Central memory CD4-positive, alpha-beta T cell (primary cell): ENCODE results near the gene TMEM212.
"Not testable (repeated sequence)": the region's sequence is repeated elsewhere in the genome, so short reads cannot be mapped to it uniquely, and the experiment has no call there.

Experiments
- DNase-seq: peaks from one replicate; pipeline ENCODE4 v3.0.0; 2022

The TMEM212 gene

DNA sequence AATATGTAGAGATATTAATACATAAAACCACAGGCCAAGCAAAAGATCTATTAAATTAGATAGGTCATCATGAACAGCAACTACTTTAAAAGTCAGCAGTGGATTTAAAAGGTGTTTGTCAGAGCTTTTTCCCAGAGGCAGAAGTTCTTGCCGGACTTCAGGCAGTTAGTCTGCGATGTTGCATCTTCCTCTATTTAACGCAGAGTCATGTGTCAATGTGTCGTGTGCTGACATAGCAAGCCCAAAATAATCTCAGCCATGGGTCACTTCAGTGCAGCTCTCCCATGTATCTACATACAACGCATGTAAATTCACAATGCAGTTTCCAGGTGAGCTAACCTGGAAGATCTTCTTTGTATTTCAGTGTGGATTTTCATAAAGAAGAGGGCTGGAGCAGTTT lies 8.0 kb upstream of the TMEM212 start:
- DNase-seq: no peak

DNA sequence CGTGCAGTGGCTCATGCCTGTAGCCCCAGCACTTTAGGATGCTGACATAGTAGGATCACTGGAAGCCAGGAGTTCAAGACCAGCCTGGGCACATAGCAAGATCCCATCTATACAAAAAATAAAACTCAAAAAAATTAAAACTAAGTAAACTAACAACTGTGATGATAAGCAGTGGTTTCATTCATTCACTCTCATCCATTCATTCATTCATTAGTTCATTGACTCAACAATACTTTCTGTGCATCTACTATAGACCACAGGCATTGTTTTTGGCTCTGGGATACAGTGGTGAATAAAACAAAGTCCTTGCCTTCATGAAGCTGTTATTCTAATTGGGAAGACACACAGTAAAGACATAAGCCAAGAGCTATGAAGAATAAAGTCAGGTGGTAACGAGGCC lies 7.5 kb upstream of the TMEM212 start:
- no peak for DNase-seq

DNA sequence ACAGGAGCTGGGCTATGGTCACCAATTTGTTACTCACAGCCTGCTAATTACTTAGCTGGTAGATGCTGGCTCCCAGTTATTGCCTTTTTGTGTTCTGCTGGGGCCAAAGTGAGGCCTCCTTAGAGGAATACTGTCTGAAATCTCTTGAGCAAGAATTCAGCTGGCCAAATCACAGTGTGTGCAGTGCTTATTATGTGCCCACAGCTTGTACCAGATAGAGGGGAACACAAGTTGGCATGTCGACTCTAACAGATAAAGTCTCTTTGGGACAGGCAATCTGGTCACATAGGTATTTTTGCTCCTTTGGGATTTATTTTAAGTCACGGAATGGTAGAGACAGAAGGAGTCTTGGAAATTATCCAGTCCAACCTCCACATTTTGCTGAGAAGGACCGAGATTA lies 6.3 kb upstream of the TMEM212 start:
- no peak for DNase-seq

DNA sequence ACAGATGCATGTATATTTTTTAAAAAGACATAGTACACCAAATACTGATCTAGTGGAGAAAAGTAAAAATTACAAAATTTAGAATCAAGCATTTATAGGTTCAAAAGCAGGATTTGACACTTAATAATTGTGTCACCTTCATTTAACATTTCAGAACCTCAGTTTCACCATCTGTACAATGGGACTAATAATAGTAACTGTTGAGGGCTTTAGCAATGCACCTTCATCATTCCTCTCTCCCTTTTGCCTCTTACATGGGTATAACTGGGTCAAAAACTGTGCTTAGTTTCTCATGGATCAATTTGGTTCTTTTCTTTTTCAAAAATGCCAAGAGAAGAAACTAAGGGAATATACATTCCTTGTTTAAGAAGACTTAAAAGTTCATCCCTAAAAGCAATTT lies 5.5 kb upstream of the TMEM212 start:
- no peak for DNase-seq

DNA sequence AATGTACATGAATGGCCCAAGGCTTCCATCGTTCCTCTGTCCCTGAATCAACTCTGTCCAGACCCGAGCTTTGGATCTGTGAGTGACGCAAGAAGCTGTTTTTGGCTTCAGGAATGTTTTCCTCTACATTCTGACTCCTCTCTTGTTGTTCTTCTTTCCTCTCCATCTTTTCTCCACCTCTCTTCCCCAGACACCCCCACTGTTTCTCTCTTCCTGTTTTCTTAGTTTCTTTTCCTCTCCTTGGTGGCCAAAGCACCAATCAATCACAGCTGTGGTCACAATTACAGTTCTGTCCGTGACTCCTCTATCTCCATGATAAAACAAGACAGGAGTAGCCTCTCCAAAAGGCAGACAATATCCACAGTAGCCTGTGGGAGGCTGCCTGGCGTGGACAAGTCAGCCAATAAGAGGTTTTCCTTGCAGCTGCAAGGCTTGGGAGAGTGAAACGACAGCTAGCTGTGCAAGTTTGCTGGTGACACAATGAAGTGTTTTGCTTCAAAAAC lies 4.9 kb upstream of the TMEM212 start:
- no peak for DNase-seq

DNA sequence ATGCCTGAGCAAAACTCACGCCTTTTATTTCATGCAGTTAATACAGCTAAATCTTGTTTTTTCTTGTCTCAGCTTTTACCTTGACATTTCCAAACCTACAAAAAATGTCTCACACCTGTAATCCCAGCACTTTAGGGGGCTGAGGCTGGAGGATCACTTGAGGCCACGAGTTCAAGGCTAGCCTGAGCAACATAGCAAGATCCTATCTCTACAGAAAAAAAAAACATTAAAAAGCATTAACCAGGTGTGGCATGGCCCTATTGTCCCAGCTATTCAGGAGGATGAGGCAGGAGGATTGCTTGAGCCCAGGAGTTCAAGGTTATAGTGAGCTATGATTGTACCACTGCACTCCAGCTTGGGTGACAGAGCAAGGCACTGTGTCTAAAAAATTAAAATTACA lies 3.9 kb upstream of the TMEM212 start:
- DNase-seq: no peak

DNA sequence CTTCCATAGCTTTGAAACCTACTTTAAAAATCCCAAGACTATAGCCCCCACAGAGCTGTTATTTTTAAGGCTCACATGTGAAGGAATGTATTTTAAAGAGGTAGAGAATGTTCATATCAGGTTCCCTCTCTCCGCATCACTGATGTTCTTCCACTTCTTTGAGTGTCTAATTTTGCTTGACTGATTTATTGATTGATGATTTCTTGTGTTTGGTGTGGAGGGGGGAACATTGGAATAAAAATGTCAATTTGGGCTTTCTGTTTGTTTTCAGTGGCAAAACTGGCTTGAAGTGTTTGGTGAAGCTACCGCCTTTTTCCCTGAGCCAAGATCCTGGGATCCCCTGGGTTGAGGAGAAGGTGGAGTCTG lies 2.7 kb upstream of the TMEM212 start:
- DNase-seq: no peak

DNA sequence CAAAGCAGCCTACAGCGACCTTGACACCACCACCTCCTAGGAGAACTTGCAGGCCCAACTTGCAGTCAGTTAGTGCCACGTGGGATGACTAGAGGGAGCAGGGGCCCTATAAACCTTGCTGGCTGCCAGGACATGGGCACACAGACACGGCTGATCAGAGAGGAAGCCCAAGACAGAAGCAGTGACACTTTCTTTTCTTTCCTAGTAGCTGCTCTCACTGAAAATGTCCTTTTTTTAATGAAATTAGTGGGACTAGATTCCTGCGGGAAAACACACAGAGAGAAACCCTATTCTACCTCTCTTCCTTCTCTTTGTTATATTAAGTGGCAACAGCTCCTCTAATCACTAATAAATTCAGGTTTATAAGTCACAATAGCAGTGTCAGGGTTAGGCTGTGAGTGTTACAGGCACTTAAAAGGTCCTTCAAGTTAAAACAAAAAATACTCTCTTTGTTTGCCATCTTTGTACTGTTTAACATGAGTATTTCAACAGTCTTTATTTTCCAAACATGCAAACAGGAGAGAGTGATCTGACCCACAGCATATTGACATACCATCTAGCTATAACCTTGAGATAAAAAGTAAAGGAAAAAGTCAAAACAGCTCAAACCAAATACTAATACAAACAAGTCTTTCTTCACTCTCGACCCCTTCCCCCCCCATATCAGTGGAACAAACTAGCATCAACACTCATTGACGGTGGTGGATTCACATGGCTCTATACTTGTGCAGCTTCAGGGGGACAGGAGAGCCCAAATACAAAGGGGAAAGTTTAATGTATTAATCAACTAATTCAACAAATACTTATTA lies 2.1 kb upstream of the TMEM212 start:
- no peak for DNase-seq

DNA sequence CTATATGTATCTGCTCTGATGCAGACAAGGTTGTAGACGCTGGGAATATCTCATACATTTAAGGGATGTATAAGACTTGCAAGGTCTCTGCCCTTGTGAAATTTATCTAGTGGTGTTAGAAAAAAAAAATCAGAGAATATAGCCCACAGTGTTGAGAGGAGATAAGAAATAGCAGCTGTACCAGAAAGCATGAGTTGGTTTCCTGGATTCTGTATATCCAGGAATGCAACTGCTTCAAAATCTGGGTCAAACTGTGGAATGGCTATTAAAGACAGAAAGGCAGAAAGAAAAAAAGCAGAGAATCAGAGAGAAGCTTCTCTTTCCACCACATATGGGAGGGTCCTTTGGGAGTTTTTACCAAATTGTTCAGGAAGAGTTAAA lies 1.5 kb upstream of the TMEM212 start:
- DNase-seq: no peak

DNA sequence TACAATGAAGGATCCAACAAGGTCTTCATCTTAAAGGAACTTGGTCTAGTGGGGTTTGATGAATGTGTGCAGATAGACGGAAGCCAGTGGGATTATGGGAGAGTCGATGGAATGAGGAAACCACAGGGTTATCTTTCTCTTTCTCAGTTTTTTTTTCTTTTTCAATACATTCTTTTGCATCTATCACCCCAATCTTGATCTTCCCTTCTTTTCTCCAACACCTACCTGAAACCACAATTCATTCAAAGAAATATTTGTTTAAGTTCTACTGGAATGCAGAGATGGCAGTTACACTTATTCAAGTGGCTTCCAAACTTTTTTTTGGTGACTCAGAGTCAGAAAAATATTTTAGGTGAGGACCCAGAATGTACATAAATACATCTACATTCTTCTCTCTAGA lies 1.7 kb downstream of the TMEM212 start:
- no peak for DNase-seq

DNA sequence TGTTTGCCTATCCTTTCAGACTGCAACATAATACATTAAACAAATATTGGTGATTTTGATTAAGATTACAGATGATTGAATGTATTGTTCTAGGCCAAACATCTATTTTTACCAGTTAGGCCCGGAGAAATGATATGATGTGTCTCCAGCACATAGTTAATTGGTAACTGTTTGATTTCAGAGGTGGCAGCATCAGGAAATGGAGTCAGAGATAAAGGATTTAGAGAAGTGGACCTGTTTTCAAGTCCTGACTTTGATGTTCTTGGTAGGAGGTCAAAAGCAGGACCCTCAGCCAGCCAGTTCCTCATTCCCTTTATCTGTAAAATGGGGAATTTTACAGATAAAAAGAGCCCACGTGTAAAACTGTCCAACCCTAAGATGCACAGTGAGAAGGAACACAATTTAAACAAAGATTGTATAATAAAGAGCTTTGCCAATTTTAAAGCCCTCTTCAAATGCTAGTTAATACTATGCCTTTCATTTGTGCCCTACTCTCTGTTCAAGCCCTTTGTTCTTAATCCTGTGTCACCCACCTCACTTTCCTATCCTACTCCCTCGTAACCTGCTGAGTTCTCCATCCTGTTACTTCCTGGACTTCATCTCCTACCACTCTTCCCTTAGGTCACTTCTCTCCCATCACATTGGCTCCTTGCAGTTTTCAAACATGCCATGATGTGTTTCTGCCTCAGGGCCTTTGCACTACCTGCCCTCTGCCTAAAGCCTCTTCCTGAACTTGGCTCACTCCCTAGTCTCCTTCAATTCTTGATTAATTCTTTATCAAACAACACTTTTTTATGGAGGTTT lies 2.5 kb downstream of the TMEM212 start:
- DNase-seq: no peak

DNA sequence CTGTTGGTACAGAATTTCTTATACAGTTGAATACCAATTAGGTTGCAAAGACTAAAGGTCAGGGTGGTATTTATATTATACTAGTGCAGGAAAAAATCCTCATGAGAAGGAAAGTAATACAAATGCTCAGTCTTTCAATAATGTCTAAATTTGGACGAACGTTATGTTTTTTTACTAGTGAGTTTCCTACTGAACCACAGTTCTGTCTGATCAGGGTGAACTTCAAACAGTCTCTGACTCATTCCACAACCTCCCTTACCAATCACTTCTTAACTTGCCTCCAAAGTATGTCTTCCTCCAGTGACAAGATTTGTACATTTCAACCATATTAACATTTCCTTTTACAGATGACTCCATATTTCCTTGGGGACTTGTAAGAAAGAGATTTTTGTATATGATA lies 3.4 kb downstream of the TMEM212 start:
- DNase-seq: no peak

DNA sequence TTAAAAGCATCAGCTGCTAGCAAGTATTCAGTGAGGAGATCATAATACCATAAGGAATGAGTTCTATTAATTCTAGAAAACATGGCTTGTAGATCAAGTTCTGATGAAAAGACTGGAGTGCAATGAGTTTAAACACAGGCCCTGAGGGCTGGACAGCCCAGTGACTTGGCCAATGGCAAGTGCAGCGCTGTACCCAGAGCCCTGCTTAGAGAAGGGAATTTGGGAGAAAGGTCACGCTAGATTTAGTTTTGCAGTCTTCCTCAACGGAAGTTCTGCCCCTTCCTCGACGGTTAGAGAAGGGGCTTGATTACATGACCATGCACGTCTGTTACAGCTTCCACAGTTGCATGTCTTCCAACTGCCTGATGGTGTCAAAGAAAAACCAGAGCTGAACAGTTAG lies 4.0 kb downstream of the TMEM212 start:
- DNase-seq: no peak

DNA sequence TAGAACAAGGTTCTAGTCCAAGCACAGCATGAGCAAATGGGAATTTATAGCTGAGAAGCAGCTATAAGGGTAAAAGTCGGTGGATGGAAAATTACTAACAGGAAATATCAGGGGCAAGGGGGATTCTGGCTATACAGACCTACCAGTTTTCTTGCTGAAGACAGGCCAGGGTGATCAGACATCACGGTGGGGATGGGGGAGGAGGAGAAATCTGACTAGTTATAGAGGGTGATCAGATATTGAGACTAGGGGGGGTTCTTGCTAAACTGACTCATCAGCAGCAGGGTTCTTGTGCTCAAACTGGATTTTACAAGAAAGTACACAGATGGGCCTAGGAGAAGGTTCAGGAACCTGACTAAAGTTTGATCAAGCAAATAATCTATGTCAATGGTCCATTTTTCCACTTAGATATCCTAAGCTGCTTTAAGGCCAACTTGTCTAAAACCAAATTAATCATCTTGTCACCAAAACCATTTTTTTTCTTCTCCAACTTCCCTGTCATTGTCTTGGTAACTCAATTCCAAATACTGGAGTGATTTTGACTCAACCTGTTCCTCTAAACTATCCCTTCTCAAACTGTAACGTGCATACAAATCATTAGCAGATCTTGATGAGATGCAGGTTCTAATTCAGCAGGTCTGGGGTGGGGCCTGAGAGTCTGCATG lies 4.6 kb downstream of the TMEM212 start:
- DNase-seq: no peak

DNA sequence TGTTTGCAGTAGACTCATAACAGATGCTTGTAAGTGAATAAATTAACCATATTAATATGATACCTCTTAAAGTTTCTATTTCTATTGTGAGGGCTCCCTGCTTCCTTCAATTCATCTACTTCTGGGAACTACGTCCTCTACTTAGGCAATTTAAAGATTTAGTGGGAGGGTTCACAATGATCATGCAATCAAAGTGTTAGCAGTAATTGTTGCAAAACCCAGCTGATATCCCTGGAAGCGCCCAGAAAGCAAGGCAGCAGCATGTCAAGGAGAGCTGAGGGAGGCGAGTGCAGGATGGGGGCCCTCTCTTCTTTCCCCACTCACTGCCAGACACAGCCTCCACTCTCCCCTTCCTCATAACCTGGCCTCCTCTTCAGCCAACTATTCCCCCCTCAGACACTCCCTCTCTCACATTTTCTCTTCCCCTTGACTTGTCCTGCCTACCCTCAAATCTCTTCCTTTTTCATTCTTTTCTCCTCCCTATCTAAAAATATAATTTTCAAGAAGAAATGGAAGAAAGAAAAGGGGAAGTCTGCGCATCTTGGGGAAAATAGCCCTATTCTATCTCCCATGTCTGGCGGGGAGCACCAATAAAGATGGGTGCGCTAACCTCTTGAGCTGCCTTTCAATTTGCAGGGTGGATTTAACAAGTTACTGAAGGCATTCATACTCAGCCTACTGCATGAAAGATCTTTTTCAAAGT lies 6.6 kb downstream of the TMEM212 start:
- DNase-seq: no peak

DNA sequence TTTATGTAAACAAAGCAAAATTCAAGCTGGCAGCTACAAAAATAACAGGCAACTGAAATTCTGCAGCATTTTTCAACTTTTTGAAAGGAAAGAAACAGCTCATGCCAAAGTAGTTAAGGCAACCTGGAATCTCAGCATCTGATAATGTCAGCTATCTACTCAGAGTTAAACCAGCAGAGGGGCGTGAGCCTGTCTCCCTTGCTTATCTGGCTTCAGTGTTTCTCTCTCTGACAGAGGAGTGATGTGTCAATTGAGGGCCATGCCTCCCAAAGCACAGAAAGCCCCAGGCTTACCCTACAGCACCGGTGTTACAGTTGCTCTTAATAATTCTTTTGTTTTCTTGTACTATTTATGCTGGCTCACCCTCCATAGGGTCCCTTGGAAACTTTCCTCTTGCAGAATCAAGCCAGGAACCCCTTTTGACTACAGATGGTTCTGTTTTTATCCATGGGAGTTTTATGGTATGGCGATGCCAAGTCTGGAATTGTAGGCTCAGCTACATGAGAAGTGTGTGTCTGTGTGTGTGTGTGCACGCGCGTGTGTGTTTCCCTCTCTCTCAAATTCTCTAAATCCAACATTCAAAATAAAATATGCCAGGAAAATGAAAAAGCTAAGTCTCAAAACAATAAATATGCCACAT lies 7.3 kb downstream of the TMEM212 start:
- DNase-seq: no peak

DNA sequence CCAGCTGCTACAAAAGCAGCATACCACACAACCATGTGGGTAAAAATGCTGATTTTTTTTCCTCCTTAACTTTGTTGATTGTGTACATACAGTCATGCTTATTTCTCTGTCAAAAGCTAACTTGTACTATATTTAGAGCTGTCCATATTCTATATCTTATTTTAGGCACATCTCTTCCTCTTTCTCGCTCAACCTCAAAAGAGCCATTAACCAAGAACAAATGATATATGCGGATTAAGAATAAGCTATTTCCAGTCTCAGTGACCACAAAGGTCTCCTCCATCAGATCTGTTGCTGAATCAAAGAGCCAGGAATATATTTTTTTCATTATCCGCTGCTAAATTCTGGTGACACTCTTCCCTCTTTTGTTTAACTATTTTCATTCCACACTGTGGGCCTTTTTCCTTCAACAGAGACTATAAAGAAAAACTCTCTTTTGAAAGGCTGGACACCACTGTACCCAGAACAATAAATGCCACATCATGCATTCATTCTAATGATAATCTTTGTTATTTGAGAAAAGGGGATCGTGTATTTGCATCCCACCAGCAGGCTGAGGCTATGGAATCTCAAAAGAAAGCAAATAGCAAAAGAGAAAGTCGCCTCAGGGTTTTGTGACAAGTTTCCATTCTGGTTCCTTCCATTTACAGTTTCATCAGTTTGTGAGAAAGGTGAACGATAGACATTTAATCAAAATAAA lies 8.0 kb downstream of the TMEM212 start:
- DNase-seq: no peak

DNA sequence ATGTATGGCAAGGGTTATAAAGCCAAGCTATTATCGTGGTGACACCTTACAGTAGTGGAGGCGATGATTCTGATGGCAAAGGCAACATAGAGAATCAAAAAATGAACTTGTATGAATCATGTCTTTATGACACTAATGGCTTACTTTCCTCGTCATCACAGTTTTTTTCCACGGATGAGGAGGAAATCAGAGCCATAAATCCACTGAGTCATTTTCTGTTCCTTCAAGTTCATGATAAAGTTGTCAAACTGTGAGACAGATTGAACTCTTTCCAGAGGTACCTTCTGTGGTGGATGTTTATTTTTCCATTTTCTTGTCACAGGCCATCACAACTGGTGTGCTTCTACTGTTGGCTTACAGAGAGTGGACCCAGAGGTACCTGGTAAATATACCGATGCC lies 8.5 kb downstream of the TMEM212 start:
- no peak for DNase-seq

DNA sequence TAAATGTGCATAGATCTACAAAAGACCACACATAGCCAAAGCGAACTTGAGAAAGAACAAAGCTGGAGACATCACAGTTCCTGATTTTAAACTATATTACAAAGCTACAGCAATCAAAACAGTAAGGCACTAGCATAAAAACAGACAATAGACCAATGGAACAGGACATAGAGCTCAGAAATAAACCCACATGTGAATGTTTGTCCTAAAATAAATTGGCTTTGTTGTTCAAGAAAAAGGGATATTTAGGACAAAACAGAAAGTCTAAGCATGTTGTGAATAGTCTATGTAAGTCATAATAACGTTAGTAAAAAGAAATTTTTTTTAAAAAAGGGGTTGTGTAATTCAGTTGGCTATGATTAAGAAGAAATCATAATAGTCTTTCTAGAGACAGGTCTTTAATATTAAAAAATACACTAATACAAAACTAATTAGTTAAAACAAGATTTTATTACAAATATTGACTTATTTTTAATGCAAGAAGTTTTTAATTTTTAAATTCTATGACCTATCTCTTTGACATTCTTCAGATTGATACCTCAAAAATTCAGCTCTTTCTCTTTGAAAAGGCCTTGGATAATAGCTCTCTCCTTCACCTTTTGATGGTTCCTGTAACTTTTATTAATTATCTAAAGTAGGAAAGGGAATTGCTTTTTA lies 11.6 kb downstream of the TMEM212 start:
- no peak for DNase-seq

DNA sequence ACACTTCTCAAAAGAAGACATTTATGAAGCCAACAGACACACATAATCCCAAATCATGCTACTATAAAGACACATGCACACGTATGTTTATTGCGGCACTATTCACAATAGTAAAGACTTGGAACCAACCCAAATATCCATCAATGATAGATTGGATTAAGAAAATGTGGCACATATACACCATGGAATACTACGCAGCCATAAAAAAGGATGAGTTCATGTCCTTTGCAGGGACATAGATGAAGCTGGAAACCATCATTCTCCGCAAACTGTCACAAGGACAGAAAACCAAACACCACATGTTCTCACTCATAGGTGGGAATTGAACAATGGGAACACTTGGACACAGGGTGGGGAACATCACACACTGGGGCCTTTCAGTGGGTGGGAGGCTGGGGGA lies 15.6 kb downstream of the TMEM212 start:
- DNase-seq: not testable (repeated sequence)

DNA sequence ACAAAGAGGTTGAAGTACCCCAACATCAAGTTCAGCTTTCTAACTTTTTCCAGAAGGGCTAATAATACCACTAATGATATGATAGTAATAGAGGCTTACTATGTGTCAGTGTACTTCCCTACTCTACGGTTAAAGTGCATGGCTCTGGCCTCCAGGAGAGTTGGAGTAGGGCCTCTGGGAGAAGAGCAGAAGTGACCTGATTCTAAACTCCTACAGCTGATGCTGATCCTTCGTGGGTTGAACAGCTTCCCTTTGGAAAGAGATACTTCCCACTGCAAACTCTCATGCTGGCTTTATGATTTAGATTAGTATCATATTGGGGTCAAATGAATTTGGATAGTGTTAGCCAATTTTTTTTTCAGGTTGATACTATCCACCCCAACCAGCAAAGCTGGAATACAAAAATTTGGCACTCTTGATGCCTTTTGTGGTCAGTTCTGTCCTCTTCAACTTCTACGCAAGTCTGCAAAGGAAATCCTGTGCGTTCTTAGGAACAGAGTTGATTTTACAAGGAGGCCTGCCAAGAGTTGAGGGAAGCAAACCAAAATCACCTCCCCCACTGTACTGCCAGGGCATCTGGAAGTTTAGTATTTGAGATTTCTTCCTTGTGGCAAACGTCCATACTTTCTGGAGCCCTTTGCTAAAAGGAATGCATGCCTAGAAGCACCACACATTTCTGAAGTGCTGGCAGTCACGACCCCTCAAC lies 17.8 kb downstream of the TMEM212 start:
- DNase-seq: no peak
